T-cell (primary cell): ENCODE data around the gene PKD1L1. TPM values are rescaled to one million over a fixed set of nuclear protein-coding genes. Genes with fewer than 3 reads are reported as not detected.

Experiments used
- ATAC-seq, 4 experiments: fragments of 200-7000 bp in 3 of 4; fragments of 150-1000 bp in 1 of 4; cut with Tn5 transposase; replicated peaks in 1 of 4; 1 replicate in 3 of 4; 2 replicates in 1 of 4; pipeline ENCODE4 v1.10.0; 2021; ENCODE audit warnings: moderate library complexity in 3 of 4, mild to moderate bottlenecking in 2 of 4, moderate number of reproducible peaks in 1 of 4
- CTCF ChIA-PET, 2 donors: fragments of 300-600 bp; sonication (Branson Sonifier 250); formaldehyde crosslinking; loops; one replicate each; lab custom pipeline; 2022; ENCODE audit warnings: antibody characterized with exemption in 2 of 2; lab: Charles Lee
- POLR2A ChIA-PET, 2 donors: fragments of 300-600 bp; sonication (Branson Sonifier 250); formaldehyde crosslinking; loops; one replicate each; lab custom pipeline; 2022; ENCODE audit warnings: antibody characterized with exemption in 2 of 2; lab: Charles Lee
- DNase-seq, 35 experiments: peaks; one replicate each; pipeline versions ENCODE4 v3.0.0 to v3.0.0-alpha.2; 2013 to 2023
- H3K27ac ChIP-seq: one replicate; pipeline ENCODE4 v1.5.1; 2013; ENCODE audit warnings: low read length
- H3K27me3 ChIP-seq, 2 experiments: replicated peaks in 1 of 2; 1 replicate in 1 of 2; 2 replicates in 1 of 2; pipeline versions ENCODE4 v1.6.1 to v1.7.0; 2013; ENCODE audit warnings: low read length in 1 of 2, mixed read lengths in 1 of 2; ENCODE audit not compliant: control insufficient read depth in 2 of 2, insufficient read depth in 2 of 2; ENCODE audit errors: extremely low read depth in 1 of 2
- H3K36me3 ChIP-seq, 2 donors: 1 replicate in 1 of 2; 2 replicates in 1 of 2; pipeline versions ENCODE4 v1.6.1 to v1.7.0; 2013; ENCODE audit warnings: low read length in 1 of 2; ENCODE audit not compliant: control insufficient read depth in 2 of 2, insufficient read depth in 1 of 2; ENCODE audit errors: extremely low read depth in 1 of 2
- H3K4me1 ChIP-seq, 2 experiments: 1 replicate in 1 of 2; 2 replicates in 1 of 2; pipeline versions ENCODE4 v1.6.1 to v1.7.0; 2013; ENCODE audit warnings: low read length in 2 of 2, mixed read lengths in 1 of 2; ENCODE audit not compliant: insufficient read depth in 2 of 2, control insufficient read depth in 1 of 2; ENCODE audit errors: extremely low read depth in 1 of 2
- H3K4me3 ChIP-seq, 2 donors: 1 replicate in 1 of 2; 2 replicates in 1 of 2; pipeline versions ENCODE4 v1.5.1 to v1.7.0; 2013; ENCODE audit warnings: mild to moderate bottlenecking in 2 of 2, low read length in 1 of 2, moderate library complexity in 1 of 2; ENCODE audit not compliant: control insufficient read depth in 1 of 2; ENCODE audit errors: extremely low read depth in 1 of 2
- H3K9me3 ChIP-seq: 2 replicates; pipeline ENCODE4 v1.7.0; 2013
- H3K27ac Mint-ChIP-seq, 2 donors: one replicate each; pipeline ENCODE4 v1.8.0; 2020 to 2021; ENCODE audit warnings: mild to moderate bottlenecking in 2 of 2, mixed read lengths in 2 of 2
- H3K27me3 Mint-ChIP-seq, 2 donors: one replicate each; pipeline ENCODE4 v1.8.0; 2021 to 2022; ENCODE audit warnings: mixed read lengths in 2 of 2
- H3K36me3 Mint-ChIP-seq: one replicate; pipeline ENCODE4 v1.8.0; 2021; ENCODE audit warnings: mixed read lengths
- H3K4me1 Mint-ChIP-seq, 3 donors: one replicate each; pipeline ENCODE4 v1.8.0; 2020 to 2022; ENCODE audit warnings: mixed read lengths in 3 of 3, mild to moderate bottlenecking in 1 of 3
- H3K4me3 Mint-ChIP-seq, 3 donors: one replicate each; pipeline ENCODE4 v1.8.0; 2020 to 2022; ENCODE audit warnings: mild to moderate bottlenecking in 3 of 3, mixed read lengths in 3 of 3, moderate library complexity in 3 of 3
- H3K9me3 Mint-ChIP-seq, 3 donors: one replicate each; pipeline ENCODE4 v1.8.0; 2020 to 2022; ENCODE audit warnings: mixed read lengths in 3 of 3
- WGBS: methylation state at CpG from one replicate; pipeline ENCODE4 v1.1.5; 2013; ENCODE audit warnings: missing lambda C conversion rate; ENCODE audit not compliant: insufficient coverage; 5-methylcytosine and 5-hydroxymethylcytosine counted together
- total RNA-seq, 35 experiments: library from RNA in 6 of 35; stranded (reverse) in 6 of 35; fragments of 120-200 nt in 1 of 35; gene quantifications; one replicate each; pipeline versions ENCODE4 v1.2.1 to v1.2.4 and lab custom pipeline; 2013 to 2026

PKD1L1 gene
- total RNA-seq, 5 donors from 2014 or later (not counting 1 experiment from before 2014, with no cell fraction given), result 0.30 to 0.76 (median 0.38) TPM

DNA sequence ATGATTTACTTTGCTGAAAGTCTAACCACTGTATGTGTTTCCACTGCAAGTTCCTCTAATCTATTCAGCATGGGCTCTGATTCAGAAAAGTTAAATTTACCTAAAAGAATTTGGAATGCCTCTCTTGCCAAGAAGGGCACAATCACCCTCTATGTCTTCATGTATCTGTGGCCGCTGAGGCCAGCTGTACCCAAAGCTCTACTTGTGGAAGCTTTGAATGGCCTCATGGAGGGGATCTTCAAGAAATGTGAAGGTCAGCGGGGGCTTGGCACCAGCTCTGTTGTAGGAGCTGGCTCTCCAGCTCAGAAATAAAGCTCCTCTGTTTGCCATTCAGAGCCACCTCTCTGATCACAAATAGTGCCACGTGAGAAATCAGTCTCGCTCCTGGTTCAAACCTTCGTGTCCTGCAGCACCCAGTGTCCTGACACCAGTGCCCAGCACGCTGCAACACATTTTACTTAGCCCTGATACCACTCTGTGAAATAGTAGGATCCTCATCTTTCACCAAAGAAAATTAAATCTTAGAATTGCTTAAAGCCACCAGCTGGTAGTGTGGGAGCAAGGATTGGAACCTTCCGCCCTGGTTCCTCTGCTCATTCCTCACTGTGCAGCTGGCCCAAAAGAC lies 61.1 kb downstream of the PKD1L1 start:
- Histone ChIP-seq H3K27me3 (peaks cover 0 to 14% of the 10 kb centered on the region in 2 experiments), H3K36me3 (no peaks in the 10 kb centered on the region), H3K4me3 (no peak overlapping the region), H3K9me3 (no peaks in the 10 kb centered on the region), H3K4me1 (no peaks in the 10 kb centered on the region), H3K27ac (no peak overlapping the region)
- no peak for DNase-seq
- peaks cover 0 to 2% of the 10 kb centered on the region in 2 donors for H3K27me3 Mint-ChIP-seq
- H3K36me3 Mint-ChIP-seq, result peaks cover 4% of the 10 kb centered on the region
- H3K4me1 Mint-ChIP-seq, result no peaks in the 10 kb centered on the region
- no peak overlapping the region for H3K4me3 Mint-ChIP-seq
- no peak for ATAC-seq
- 90% methylated on average over 2 of the region's 7 CpGs for WGBS
- H3K27ac Mint-ChIP-seq, result no peak overlapping the region
- ChIA-PET CTCF (no interaction called here), POLR2A (no interaction called here)
- H3K9me3 Mint-ChIP-seq, result no peaks in the 10 kb centered on the region

DNA sequence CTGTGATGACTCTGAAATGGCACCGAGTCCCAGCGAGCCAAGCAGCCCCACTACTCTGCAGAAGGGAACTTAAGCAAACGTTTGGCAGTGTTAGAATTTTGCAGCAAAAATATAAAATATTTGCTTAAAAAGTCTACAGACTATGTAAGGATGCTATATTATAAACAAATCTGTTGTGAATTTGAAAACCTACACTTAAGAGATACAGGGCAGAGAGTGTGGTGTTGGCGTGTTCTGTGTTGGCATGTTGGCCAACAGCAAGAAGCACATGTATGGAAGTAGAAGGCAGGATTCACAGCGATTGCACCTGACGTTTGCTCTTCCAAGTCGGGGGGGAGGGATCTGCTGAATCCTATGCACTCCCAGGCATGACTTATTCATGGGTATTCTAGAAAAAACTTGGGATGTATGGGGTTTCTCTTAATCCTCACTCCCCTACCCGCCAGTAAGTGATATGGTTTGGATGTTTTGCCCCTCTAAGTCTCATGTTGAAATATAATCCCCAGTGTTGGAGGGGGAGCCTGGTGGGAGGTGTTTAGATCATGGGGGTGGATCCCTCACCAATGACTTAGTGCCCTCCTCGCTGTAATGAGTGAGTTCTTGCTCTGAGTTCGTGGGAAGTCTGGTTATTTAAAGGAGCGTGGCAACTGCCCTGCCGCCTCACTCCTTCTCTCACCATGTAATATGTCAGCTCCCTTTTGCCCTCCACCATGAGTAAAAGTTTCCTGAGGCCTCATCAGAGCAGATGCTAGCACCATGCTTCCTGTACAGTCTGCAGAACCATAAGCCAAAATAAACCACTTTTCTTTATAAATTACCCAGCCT lies 62.1 kb downstream of the PKD1L1 start:
- CTCF ChIA-PET, result no interaction called here
- ATAC-seq, result no peak
- Histone ChIP-seq H3K9me3 (no peaks in the 10 kb centered on the region), H3K4me3 (no peak overlapping the region), H3K27ac (no peak overlapping the region), H3K27me3 (peaks cover 0 to 14% of the 10 kb centered on the region in 2 experiments), H3K36me3 (no peaks in the 10 kb centered on the region), H3K4me1 (no peaks in the 10 kb centered on the region)
- H3K36me3 Mint-ChIP-seq, result peaks cover 4% of the 10 kb centered on the region
- H3K4me1 Mint-ChIP-seq, result no peaks in the 10 kb centered on the region
- POLR2A ChIA-PET, result no interaction called here
- no peaks in the 10 kb centered on the region for H3K9me3 Mint-ChIP-seq
- WGBS, result no CpG with 5 or more reads among the region's 12 CpGs
- H3K4me3 Mint-ChIP-seq, result no peak overlapping the region
- H3K27ac Mint-ChIP-seq, result no peak overlapping the region
- DNase-seq, result no peak
- peaks cover under 1 to 2% of the 10 kb centered on the region in 2 donors for H3K27me3 Mint-ChIP-seq

DNA sequence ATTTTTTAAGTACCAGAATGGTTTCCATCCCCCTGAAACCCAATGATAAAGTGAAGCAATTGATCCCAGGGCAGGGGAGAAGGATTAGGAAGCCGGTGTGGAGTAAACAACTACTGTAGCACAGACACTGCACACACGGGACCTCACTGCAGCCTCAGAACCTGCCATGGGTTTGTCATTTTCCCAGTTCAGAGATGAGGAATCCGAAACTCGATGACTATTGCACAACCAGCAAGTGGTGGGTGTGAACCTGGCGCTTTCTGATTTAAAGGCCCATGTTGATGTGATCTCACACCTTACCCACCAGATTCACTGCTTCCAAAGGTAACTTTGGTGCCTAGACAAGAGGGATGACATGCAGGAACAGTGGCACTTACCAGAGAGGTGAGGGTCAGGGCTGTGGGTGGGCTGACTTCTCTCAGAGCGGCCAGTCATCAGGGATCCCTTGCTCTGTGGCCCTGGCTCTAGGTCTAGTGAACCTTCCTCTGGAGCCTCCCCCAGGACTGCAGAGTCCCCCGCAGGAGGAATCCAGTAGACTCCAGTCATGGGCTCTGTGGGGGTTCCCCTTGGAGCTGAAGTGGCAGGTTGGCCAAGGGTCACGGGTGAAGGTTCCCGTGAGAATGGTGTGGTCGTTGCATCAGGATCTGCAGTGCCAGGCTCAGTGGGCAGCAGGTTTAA lies 62.8 kb downstream of the PKD1L1 start:
- Histone ChIP-seq H3K27me3 (peaks cover 0 to 11% of the 10 kb centered on the region in 2 experiments), H3K4me1 (no peaks in the 10 kb centered on the region), H3K4me3 (no peak overlapping the region), H3K27ac (no peak overlapping the region), H3K36me3 (no peaks in the 10 kb centered on the region), H3K9me3 (no peaks in the 10 kb centered on the region)
- no peak overlapping the region for H3K27ac Mint-ChIP-seq
- CTCF ChIA-PET, result no interaction called here
- POLR2A ChIA-PET, result no interaction called here
- H3K4me3 Mint-ChIP-seq, result no peak overlapping the region
- H3K9me3 Mint-ChIP-seq, result no peaks in the 10 kb centered on the region
- ATAC-seq (no peak), DNase-seq (no peak)
- no peaks in the 10 kb centered on the region for H3K4me1 Mint-ChIP-seq
- H3K27me3 Mint-ChIP-seq, result peaks cover 2 to 3% of the 10 kb centered on the region in 2 donors
- WGBS, result 72% methylated on average over 9 of the region's 10 CpGs
- H3K36me3 Mint-ChIP-seq, result no peaks in the 10 kb centered on the region

DNA sequence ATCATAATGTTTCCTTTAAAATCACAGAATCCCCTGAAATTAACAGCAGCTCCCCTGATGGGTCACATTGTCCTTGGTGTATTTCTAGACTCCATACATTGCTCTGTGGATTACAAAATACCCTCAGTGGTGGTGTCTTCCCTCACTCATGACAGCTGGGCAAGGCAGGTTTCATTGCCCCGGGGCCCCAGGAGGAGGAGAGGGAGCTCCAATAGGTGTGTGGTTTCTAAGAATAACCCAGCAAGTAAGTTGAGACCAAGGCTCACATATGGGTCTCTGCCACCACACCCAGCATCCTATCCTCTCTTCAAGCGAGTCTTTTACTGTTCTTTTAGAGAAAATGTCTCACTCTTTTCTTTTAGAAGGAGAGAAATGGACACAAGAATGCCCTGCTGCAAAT lies 63.6 kb downstream of the PKD1L1 start:
- DNase-seq (no peak), ATAC-seq (no peak)
- Histone ChIP-seq H3K36me3 (no peaks in the 10 kb centered on the region), H3K9me3 (no peaks in the 10 kb centered on the region), H3K4me1 (no peaks in the 10 kb centered on the region), H3K27ac (no peak overlapping the region), H3K4me3 (no peak overlapping the region), H3K27me3 (peaks cover 0 to 4% of the 10 kb centered on the region in 2 experiments)
- ChIA-PET POLR2A (no interaction called here), CTCF (no interaction called here)
- Mint-ChIP-seq H3K36me3 (no peaks in the 10 kb centered on the region), H3K4me3 (no peak overlapping the region), H3K9me3 (no peaks in the 10 kb centered on the region), H3K4me1 (no peaks in the 10 kb centered on the region), H3K27ac (no peak overlapping the region), H3K27me3 (peaks cover 2 to 3% of the 10 kb centered on the region in 2 donors)
- no CpG with 5 or more reads among the region's 2 CpGs for WGBS

DNA sequence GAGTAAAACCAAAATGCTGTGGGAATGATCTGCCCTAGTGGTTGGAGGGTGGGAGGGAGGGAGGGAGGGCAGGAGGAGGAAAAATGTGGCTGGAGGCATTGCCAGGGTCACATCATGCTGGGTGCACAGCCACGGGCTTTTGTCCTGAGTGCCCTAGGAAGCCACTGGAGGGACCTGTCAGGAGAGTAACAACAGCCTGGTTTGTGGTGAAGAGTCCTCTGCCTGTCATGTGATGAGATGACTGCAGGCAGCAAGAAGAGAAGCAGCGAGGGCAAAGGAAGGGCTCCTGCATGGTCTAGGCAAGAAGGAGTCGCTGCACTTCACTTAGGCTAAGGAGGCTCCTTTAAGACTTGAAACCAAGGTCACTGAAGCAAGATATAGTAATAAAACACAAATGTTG lies 65.6 kb downstream of the PKD1L1 start:
- peaks cover 0 to 4% of the 10 kb centered on the region in 2 experiments for H3K27me3 ChIP-seq
- Mint-ChIP-seq H3K27ac (no peak overlapping the region), H3K4me3 (no peak overlapping the region), H3K27me3 (peaks cover 2 to 3% of the 10 kb centered on the region in 2 donors), H3K9me3 (no peaks in the 10 kb centered on the region), H3K4me1 (no peaks in the 10 kb centered on the region), H3K36me3 (no peaks in the 10 kb centered on the region)
- H3K4me3 ChIP-seq, result no peak overlapping the region
- H3K36me3 ChIP-seq, result no peaks in the 10 kb centered on the region
- H3K9me3 ChIP-seq, result no peaks in the 10 kb centered on the region
- no peak overlapping the region for H3K27ac ChIP-seq
- ChIA-PET CTCF (no interaction called here), POLR2A (no interaction called here)
- H3K4me1 ChIP-seq, result no peaks in the 10 kb centered on the region
- 63% methylated on average over 3 of the region's 3 CpGs for WGBS
- DNase-seq (no peak), ATAC-seq (no peak)

DNA sequence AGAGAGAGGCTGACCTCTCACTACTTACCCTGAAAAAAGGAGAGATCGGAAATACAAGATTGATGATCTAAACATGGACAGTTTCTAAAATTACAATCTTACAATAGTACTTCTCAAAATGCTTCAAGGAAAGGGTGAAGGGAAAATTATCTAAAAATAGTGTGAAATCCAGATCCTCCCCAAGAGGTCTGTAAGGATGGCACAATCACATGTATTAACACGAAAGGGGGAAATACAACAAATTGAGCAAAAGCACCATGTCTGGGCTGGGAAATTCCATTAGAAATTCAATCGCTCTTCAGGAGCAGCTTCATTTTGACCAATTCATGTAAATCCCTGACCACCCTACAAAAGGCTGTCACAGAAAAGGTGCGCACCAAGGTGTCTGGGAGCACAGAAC lies 67.0 kb downstream of the PKD1L1 start:
- POLR2A ChIA-PET, result no interaction called here
- 83% methylated on average over 3 of the region's 4 CpGs for WGBS

More for the DNA sequence above, 67.0 kb downstream of the PKD1L1 start:
- H3K4me3 ChIP-seq, result no peak overlapping the region
- no peak for DNase-seq
- H3K27me3 Mint-ChIP-seq, result peaks cover 2 to 3% of the 10 kb centered on the region in 2 donors
- H3K36me3 Mint-ChIP-seq, result no peaks in the 10 kb centered on the region
- no peaks in the 10 kb centered on the region for H3K9me3 ChIP-seq
- no peaks in the 10 kb centered on the region for H3K9me3 Mint-ChIP-seq
- no peak overlapping the region for H3K27ac Mint-ChIP-seq
- CTCF ChIA-PET, result no interaction called here
- no peak for ATAC-seq
- no peaks in the 10 kb centered on the region for H3K36me3 ChIP-seq
- H3K27me3 ChIP-seq, result peaks cover 0 to 4% of the 10 kb centered on the region in 2 experiments
- no peaks in the 10 kb centered on the region for H3K4me1 Mint-ChIP-seq
- H3K27ac ChIP-seq, result no peak overlapping the region
- no peaks in the 10 kb centered on the region for H3K4me1 ChIP-seq
- H3K4me3 Mint-ChIP-seq, result no peak overlapping the region
